Heart left ventricle (tissue), 13 donors: ENCODE results near the gene PIR.

Source experiments
- POLR2A ChIP-seq, 2 donors: fragments of 450-650 bp; IDR thresholded peaks; one replicate each; pipeline ENCODE4 v1.6.1; 2017; ENCODE audit warnings: antibody characterized with exemption in 2 of 2, mild to moderate bottlenecking in 2 of 2, moderate library complexity in 2 of 2
- TF ChIP-seq, protein P1 (sequence below), 12 donors: fragments of 200-600 bp; sonication (generic) in 4 of 12; IDR thresholded peaks; one replicate each; pipeline versions ENCODE4 v1.5.0 to v1.8.0; 2018 to 2022; ENCODE audit warnings: antibody characterized with exemption in 12 of 12, mild to moderate bottlenecking in 5 of 12
- donor health status: ischemic (EF 13 %, LVEDD 7.1; RV severe dilation, severe dysfunction).
- donor health status: DM: no; HTN: yes; CAD: no.
- donor health status: DM: no; HTN: no; CAD: no.
- donor health status: ischemic (EF 25% LVEDD 6.9; RV normal size, moderate dysfunction).
- donor health status: ischemic (EF 25% LVEDD 5.7; RV mildly dilated, moderate dysfunction).
- donor health status: ischemic (EF 35%, LVEDD 5.7; RV mildly dilated, moderate dysfunction).
- donor health status: nonischemic (EF 11% LVEDD 7.7; RV severe dilation, severe dysfunction).
- donor health status: DM: yes; HTN: yes; CAD: no.
- donor health status: PGD.
- donor health status: ischemic (EF 29% LVEDD 5.4; RV normal size, mild dysfunction).
- donor health status: nonischemic (EF 23%, LVEDD 6.1; RV moderate dilation, normal function).

DNA sequence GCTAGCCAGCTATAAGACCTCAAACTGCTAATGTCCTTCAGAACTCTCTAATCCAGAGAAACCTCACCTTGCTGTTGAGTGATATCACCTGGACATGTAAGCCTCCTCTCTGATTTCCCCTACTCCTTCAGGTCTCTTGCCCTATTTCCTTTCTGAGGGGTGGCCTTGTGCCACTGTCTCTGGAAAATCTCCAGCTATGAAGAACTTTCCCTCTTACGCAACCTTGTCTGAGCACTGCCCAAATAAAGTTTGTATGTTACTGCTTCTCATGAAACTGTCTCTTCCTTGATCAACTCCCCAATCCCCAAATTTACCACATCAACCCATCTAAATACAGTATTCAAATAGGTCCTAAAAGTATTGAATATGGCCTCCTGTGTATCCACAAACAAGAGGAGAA is 55.4 kb downstream of the PIR start:
- TF ChIP-seq, protein P1, sequence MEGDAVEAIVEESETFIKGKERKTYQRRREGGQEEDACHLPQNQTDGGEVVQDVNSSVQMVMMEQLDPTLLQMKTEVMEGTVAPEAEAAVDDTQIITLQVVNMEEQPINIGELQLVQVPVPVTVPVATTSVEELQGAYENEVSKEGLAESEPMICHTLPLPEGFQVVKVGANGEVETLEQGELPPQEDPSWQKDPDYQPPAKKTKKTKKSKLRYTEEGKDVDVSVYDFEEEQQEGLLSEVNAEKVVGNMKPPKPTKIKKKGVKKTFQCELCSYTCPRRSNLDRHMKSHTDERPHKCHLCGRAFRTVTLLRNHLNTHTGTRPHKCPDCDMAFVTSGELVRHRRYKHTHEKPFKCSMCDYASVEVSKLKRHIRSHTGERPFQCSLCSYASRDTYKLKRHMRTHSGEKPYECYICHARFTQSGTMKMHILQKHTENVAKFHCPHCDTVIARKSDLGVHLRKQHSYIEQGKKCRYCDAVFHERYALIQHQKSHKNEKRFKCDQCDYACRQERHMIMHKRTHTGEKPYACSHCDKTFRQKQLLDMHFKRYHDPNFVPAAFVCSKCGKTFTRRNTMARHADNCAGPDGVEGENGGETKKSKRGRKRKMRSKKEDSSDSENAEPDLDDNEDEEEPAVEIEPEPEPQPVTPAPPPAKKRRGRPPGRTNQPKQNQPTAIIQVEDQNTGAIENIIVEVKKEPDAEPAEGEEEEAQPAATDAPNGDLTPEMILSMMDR (IDR thresholded peaks at IDR 0.05): no peak
- TF ChIP-seq POLR2A (IDR thresholded peaks at IDR 0.05): no peak
